Adrenal gland (tissue), 12 donors: ENCODE measurements around the gene SASS6. TPM values are rescaled to one million over a fixed set of nuclear protein-coding genes. Genes with fewer than 3 reads are reported as not detected.

Source experiments
- DNase-seq, 7 donors: peaks; one replicate each; pipeline ENCODE4 v3.0.0-alpha.2; 2019 to 2020
- H3K27ac ChIP-seq, 5 donors: fragments of 200-600 bp; sonication (generic) in 4 of 5; 1 replicate in 3 of 5; 2 replicates in 2 of 5; pipeline versions ENCODE4 v1.5.1 to v1.8.0; 2016 to 2020; ENCODE audit warnings: mild to moderate bottlenecking in 1 of 5
- H3K27me3 ChIP-seq: fragments of 200-600 bp; 2 replicates; pipeline ENCODE4 v1.8.0; 2021
- H3K36me3 ChIP-seq, 2 donors: fragments of 200-600 bp; replicated peaks in 1 of 2; 1 replicate in 1 of 2; 2 replicates in 1 of 2; pipeline versions ENCODE4 v1.5.1 to v1.8.0; 2018 to 2022
- H3K4me1 ChIP-seq, 2 donors: fragments of 200-600 bp; replicated peaks in 1 of 2; 1 replicate in 1 of 2; 2 replicates in 1 of 2; pipeline versions ENCODE4 v1.5.1 to v1.8.0; 2018 to 2021
- H3K4me3 ChIP-seq, 4 donors: fragments of 200-600 bp; sonication (generic) in 3 of 4; one replicate each; pipeline ENCODE4 v1.5.1; 2016 to 2018
- H3K9me3 ChIP-seq, 3 donors: fragments of 200-600 bp; sonication (generic) in 1 of 3; replicated peaks in 1 of 3; 1 replicate in 2 of 3; 2 replicates in 1 of 3; pipeline versions ENCODE4 v1.5.1 to v1.8.0; 2016 to 2021
- POLR2A ChIP-seq, 2 donors: fragments of 450-650 bp; IDR thresholded peaks; one replicate each; pipeline ENCODE4 v1.6.1; 2017; ENCODE audit warnings: antibody characterized with exemption in 2 of 2, mild to moderate bottlenecking in 2 of 2, moderate library complexity in 1 of 2
- WGBS, 4 donors: extraction: QIAGEN DNeasy Blood & Tissue Kit in 2 of 4; methylation state at CpG; one replicate each; pipeline versions ENCODE4 v1.1.5 to v1.1.7; 2013 to 2017; 5-methylcytosine and 5-hydroxymethylcytosine counted together
- intact Hi-C, 2 donors: fragments of 100-400 bp; cut with DNase I; formaldehyde crosslinking; loops; one replicate each; pipeline versions ENCODE4 v1.14.1 to v1.15.0; 2022 to 2023
- polyA plus RNA-seq, 3 donors: library from polyadenylated mRNA; stranded (reverse); fragments of 200-250 nt in 2 of 3; fragments of 350-450 nt in 1 of 3; fragmentation: Illumina TruSeq in 1 of 3; extraction: RNeasy Lipid Tissue Mini Kit (QIAGEN cat#74804) in 1 of 3; gene quantifications; one replicate each; pipeline ENCODE4 v1.2.3, GENCODE V29; 2013 to 2014
- total RNA-seq, 9 donors: library from RNA; depleted of rRNA in 4 of 9; stranded (reverse); fragments of >200 nt in 4 of 9; fragments of 120-200 nt in 1 of 9; fragmentation: NEBNext Ultra II Directional in 1 of 9; extraction: Animal tissue kit (Norgen Biotek cat#: 25700) in 1 of 9; gene quantifications; one replicate each; pipeline versions ENCODE4 v1.1.0 to v1.2.4, GENCODE V29; 2013 to 2023
- TF ChIP-seq, protein P1 (sequence below), 6 experiments: fragments of 450-650 bp in 4 of 6; fragments of 200-600 bp in 2 of 6; sonication (generic) in 1 of 6; IDR thresholded peaks; 1 replicate in 5 of 6; 2 replicates in 1 of 6; pipeline versions ENCODE4 v1.5.1 to v1.8.0; 2016 to 2021; ENCODE audit warnings: antibody characterized with exemption in 6 of 6, mild to moderate bottlenecking in 2 of 6, moderate library complexity in 1 of 6
- donor health status: healthy with polysubstance abuse.
- donor health status: Bipolar disorder and iron deficiency.
- donor health status: DM: yes; HTN: yes; CAD: no.
- donor health status: DM: no; HTN: no; CAD: no.
- donor health status: DM: no; HTN: no; CAD: no.
- donor health status: DM: yes; HTN: yes; CAD: no.

Gene SASS6
- total and polyA plus RNA-seq, 12 donors = 1.1 to 4.5 (median 3.0) TPM

- no peak for DNase-seq
- no peaks in the 10 kb centered on the region for H3K4me1 ChIP-seq
- no peaks in the 10 kb centered on the region for H3K9me3 ChIP-seq
- H3K4me3 ChIP-seq = no peak overlapping the region
- TF ChIP-seq, protein P1, sequence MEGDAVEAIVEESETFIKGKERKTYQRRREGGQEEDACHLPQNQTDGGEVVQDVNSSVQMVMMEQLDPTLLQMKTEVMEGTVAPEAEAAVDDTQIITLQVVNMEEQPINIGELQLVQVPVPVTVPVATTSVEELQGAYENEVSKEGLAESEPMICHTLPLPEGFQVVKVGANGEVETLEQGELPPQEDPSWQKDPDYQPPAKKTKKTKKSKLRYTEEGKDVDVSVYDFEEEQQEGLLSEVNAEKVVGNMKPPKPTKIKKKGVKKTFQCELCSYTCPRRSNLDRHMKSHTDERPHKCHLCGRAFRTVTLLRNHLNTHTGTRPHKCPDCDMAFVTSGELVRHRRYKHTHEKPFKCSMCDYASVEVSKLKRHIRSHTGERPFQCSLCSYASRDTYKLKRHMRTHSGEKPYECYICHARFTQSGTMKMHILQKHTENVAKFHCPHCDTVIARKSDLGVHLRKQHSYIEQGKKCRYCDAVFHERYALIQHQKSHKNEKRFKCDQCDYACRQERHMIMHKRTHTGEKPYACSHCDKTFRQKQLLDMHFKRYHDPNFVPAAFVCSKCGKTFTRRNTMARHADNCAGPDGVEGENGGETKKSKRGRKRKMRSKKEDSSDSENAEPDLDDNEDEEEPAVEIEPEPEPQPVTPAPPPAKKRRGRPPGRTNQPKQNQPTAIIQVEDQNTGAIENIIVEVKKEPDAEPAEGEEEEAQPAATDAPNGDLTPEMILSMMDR (IDR thresholded peaks at IDR 0.05) = no peak
- TF ChIP-seq POLR2A (IDR thresholded peaks at IDR 0.05) = no peak
- H3K27ac ChIP-seq = no peak overlapping the region
- no peaks in the 10 kb centered on the region for H3K27me3 ChIP-seq
- 95 to 99% (median 96%) methylated on average over 2 of the region's 2 CpGs for WGBS, 4 donors
- H3K36me3 ChIP-seq = no peaks in the 10 kb centered on the region
- intact Hi-C loops = no loop called here
Measured at GRCh38 chr1:100168051-100168450, 35.3 kb upstream of the SASS6 start.

- 90 to 99% (median 95%) methylated on average over 5 of the region's 5 CpGs for WGBS, 4 donors
- TF ChIP-seq POLR2A (IDR thresholded peaks at IDR 0.05) = no peak
- TF ChIP-seq, protein P1 (IDR thresholded peaks at IDR 0.05) = no peak
- no peaks in the 10 kb centered on the region for H3K27me3 ChIP-seq
- H3K4me1 ChIP-seq = no peaks in the 10 kb centered on the region
- intact Hi-C loops = no loop called here
- no peak overlapping the region for H3K4me3 ChIP-seq
- no peaks in the 10 kb centered on the region for H3K9me3 ChIP-seq
- DNase-seq = no peak
- no peak overlapping the region for H3K27ac ChIP-seq
- no peaks in the 10 kb centered on the region for H3K36me3 ChIP-seq
Measured at GRCh38 chr1:100164702-100165101, 32.0 kb upstream of the SASS6 start.

- no peak overlapping the region for H3K27ac ChIP-seq
- H3K4me3 ChIP-seq = no peak overlapping the region
- no peaks in the 10 kb centered on the region for H3K27me3 ChIP-seq
Measured at GRCh38 chr1:100164216-100164615, 31.5 kb upstream of the SASS6 start.

GRCh38 chr1:100162881-100163280, 30.2 kb upstream of the SASS6 start:
- TF ChIP-seq POLR2A (IDR thresholded peaks at IDR 0.05) = no peak
- TF ChIP-seq, protein P1 (IDR thresholded peaks at IDR 0.05) = no peak
- DNase-seq = no peak
- no peaks in the 10 kb centered on the region for H3K27me3 ChIP-seq

More at GRCh38 chr1:100164216-100164615, 31.5 kb upstream of the SASS6 start:
- Histone ChIP-seq H3K36me3 (no peaks in the 10 kb centered on the region), H3K4me1 (no peaks in the 10 kb centered on the region), H3K9me3 (no peaks in the 10 kb centered on the region)
- intact Hi-C loops = no loop called here
- no peak for DNase-seq
- TF ChIP-seq POLR2A (IDR thresholded peaks at IDR 0.05) = no peak
- TF ChIP-seq, protein P1 (IDR thresholded peaks at IDR 0.05) = no peak
- WGBS, 4 donors = 66 to 78% (median 68%) methylated on average over 2 of the region's 2 CpGs

More at GRCh38 chr1:100162881-100163280, 30.2 kb upstream of the SASS6 start:
- H3K36me3 ChIP-seq = no peaks in the 10 kb centered on the region
- no peaks in the 10 kb centered on the region for H3K4me1 ChIP-seq
- intact Hi-C loops = no loop called here
- H3K27ac ChIP-seq = no peak overlapping the region
- no peak overlapping the region for H3K4me3 ChIP-seq
- no peaks in the 10 kb centered on the region for H3K9me3 ChIP-seq
